ENCODE results near the gene ZKSCAN4.

The ZKSCAN4 gene

DNA sequence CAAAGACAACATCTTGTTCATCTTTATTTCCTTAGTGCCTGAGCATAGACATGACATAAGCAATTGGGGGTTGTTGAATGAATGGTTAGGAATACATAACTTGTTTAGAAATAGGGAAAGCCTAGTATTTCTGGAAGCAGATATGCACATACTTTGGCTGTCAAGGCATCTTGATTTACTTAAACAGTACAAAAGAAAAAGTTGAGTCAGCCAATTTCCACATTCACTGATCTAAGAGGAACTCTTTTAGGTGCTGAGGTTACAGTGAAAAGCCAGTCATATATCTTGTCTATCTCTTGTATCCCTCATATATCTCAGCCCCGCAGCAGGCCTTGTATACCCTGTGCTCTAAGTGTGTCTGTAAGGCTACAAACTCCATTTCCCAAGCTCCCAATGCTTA is 11.6 kb downstream of the ZKSCAN4 start:
- no peak for DNase-seq (ENCODE audit: low read depth)
- TF ChIP-seq, protein P1, sequence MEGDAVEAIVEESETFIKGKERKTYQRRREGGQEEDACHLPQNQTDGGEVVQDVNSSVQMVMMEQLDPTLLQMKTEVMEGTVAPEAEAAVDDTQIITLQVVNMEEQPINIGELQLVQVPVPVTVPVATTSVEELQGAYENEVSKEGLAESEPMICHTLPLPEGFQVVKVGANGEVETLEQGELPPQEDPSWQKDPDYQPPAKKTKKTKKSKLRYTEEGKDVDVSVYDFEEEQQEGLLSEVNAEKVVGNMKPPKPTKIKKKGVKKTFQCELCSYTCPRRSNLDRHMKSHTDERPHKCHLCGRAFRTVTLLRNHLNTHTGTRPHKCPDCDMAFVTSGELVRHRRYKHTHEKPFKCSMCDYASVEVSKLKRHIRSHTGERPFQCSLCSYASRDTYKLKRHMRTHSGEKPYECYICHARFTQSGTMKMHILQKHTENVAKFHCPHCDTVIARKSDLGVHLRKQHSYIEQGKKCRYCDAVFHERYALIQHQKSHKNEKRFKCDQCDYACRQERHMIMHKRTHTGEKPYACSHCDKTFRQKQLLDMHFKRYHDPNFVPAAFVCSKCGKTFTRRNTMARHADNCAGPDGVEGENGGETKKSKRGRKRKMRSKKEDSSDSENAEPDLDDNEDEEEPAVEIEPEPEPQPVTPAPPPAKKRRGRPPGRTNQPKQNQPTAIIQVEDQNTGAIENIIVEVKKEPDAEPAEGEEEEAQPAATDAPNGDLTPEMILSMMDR (IDR thresholded peaks at IDR 0.05; ENCODE audit: low read depth, low read length): no peak
- no peak for TF ChIP-seq POLR2A (IDR thresholded peaks at IDR 0.05; ENCODE audit: extremely low read depth, insufficient read length)
- TF ChIP-seq, protein P2, sequence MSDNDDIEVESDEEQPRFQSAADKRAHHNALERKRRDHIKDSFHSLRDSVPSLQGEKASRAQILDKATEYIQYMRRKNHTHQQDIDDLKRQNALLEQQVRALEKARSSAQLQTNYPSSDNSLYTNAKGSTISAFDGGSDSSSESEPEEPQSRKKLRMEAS (IDR thresholded peaks at IDR 0.05; ENCODE audit: low read depth, low read length): no peak
- no peak for TF ChIP-seq MYC (IDR thresholded peaks at IDR 0.05; ENCODE audit: low read depth, low read length)
- H3K4me3 ChIP-seq (ENCODE audit: low read depth, low read length): no peak overlapping the region

DNA sequence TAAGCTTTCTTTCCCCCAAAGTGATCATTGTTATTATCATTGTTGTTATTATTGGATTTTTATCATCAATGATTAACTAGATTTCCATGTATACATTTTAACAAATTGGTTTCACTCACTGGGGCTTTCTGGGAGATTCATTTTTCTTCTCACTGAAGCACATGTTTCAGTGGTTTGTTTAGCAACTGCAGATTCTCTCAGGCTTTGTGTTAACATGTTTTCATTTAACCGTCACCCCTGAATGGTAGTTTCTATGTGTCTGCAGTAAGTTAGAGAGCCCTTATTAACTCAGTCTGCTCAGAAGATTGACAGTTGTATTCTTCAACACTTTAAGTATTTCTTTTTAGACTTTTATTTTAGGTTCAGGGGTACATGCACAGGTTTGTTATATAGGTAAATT is 12.4 kb downstream of the ZKSCAN4 start:
- no peak for DNase-seq (ENCODE audit: low read depth)
- no peak overlapping the region for H3K4me3 ChIP-seq (ENCODE audit: low read depth, low read length)
- TF ChIP-seq POLR2A (IDR thresholded peaks at IDR 0.05; ENCODE audit: extremely low read depth, insufficient read length): no peak
- TF ChIP-seq, protein P2 (IDR thresholded peaks at IDR 0.05; ENCODE audit: low read depth, low read length): no peak
- TF ChIP-seq MYC (IDR thresholded peaks at IDR 0.05; ENCODE audit: low read depth, low read length): no peak
- TF ChIP-seq, protein P1 (IDR thresholded peaks at IDR 0.05; ENCODE audit: low read depth, low read length): no peak

DNA sequence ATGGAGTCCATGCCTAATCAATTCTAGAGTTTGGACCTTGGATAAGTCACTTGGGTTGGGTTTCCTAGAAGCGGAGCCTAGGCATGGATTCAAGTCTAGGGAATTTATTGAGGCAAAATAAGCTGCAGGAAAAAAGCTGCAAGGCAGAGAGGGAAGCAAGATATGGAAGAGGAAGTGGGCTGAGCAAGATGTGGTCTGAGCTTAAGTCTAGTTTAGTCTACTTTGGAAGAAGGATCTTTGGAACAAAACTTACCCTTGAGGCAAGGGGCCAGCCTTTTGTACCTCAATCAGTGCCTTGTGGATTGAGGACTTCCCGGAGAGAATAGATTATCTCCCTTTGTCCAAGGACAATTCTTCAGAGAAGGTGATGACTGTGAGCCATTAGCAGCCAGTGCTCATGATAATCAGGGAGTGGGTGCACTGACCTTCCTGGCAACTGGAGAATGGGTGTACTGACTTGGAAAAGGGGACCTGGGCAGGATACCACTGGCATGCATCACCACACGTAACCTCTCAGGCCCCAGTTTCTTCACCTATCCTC is 16.1 kb downstream of the ZKSCAN4 start:
- H3K4me3 ChIP-seq (ENCODE audit: low read depth, low read length): no peak overlapping the region
- peak; percentile 38 for DNase-seq (ENCODE audit: low read depth)
- TF ChIP-seq MYC (IDR thresholded peaks at IDR 0.05; ENCODE audit: low read depth, low read length): no peak
- TF ChIP-seq POLR2A (IDR thresholded peaks at IDR 0.05; ENCODE audit: extremely low read depth, insufficient read length): no peak
- TF ChIP-seq, protein P2 (IDR thresholded peaks at IDR 0.05; ENCODE audit: low read depth, low read length): no peak
- TF ChIP-seq, protein P1 (IDR thresholded peaks at IDR 0.05; ENCODE audit: low read depth, low read length): no peak

DNA sequence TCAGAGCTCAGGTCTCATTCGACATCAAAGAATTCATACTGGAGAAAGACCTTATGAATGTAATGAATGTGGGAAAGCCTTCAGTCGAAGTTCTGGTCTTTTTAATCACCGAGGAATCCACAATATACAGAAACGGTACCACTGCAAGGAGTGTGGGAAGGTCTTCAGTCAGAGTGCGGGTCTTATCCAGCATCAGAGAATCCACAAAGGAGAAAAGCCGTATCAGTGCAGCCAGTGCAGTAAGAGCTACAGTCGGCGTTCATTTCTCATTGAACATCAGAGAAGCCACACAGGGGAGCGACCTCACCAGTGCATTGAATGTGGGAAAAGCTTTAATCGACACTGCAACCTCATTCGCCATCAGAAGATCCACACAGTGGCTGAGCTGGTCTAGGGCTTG is 19.3 kb downstream of the ZKSCAN4 start:
- H3K4me3 ChIP-seq (ENCODE audit: low read depth, low read length): no peak overlapping the region
- DNase-seq (ENCODE audit: low read depth): no peak
- TF ChIP-seq MYC (IDR thresholded peaks at IDR 0.05; ENCODE audit: low read depth, low read length): no peak
- TF ChIP-seq, protein P2 (IDR thresholded peaks at IDR 0.05; ENCODE audit: low read depth, low read length): no peak

DNA sequence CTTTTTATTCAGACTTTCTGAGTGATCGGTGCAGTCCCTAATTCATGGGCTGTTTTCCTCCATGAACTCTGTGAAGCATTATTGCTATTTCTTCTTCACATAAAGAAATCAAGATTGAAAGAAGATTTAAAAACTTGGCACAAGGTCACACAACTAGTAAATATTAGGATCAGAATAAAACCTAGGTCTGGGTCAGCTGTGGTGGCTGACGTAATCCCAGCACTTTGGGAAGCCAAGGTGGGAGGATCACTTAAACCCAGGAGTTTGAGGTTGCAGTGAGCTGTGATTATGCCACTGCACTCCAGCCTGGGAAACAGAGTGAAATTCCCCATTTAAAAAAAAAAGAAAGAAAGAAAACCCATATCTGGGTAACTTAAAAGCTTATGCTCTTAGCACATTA is 25.6 kb downstream of the ZKSCAN4 start:
- H3K4me3 ChIP-seq (ENCODE audit: low read depth, low read length): peak overlapping the region; percentile 93
- TF ChIP-seq, protein P1 (IDR thresholded peaks at IDR 0.05; ENCODE audit: low read depth, low read length): no peak
- TF ChIP-seq, protein P2 (IDR thresholded peaks at IDR 0.05; ENCODE audit: low read depth, low read length): no peak
- TF ChIP-seq POLR2A (IDR thresholded peaks at IDR 0.05; ENCODE audit: extremely low read depth, insufficient read length) (no peak), MYC (IDR thresholded peaks at IDR 0.05; ENCODE audit: low read depth, low read length) (no peak)
- no peak for DNase-seq (ENCODE audit: low read depth)

DNA sequence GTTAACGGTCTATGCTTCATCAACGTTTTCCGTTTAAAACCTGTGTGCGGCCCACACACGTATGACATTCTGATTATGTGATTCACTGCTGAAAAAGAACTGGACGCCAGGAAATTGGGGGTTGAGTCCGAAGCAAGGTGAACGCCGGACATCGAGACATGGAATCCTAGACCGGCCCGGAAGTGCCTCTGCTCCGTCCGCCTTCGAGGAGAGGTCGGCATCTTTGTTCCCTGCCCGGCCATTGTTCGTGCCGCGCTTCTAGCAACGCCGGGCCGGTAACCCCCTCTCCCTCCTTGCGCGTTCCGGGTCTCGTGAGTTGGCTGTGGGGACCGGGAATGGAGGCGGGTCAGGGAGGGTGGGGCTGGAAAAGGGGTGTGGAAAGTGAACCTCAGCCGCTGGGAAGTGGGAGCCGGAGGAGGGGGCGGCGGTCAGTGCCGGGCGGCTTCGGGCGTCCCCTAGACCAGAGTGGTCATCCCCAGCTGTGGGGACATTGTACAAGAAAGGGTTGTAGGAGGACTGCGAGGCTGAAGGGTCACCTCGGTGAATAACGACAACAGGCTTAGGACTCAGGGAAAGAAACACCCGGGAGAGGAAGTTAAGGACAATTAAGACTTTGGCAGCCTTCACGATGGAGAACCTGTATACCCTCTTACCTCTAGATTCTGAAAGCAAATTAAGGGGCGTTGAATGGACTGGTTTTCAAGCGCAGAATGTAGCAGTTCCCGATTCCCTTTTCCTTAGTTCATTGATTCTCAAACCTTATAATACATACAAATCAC is 26.8 kb downstream of the ZKSCAN4 start, which contains the start of gene ZSCAN9:
Gene ZSCAN9 (plus strand): TSS at position 220 of the 779 bp plus-strand sequence. CDS start 1,810 bp downstream, outside the sequence.
- H3K4me3 ChIP-seq (ENCODE audit: low read depth, low read length): peak within 1 kb of the TSS; percentile 93
- peak; percentile 90 for DNase-seq (ENCODE audit: low read depth)
- TF ChIP-seq POLR2A (IDR thresholded peaks at IDR 0.05; ENCODE audit: extremely low read depth, insufficient read length) (peak; percentile 52), MYC (IDR thresholded peaks at IDR 0.05; ENCODE audit: low read depth, low read length) (no peak)
- TF ChIP-seq, protein P1 (IDR thresholded peaks at IDR 0.05; ENCODE audit: low read depth, low read length): no peak
- TF ChIP-seq, protein P2 (IDR thresholded peaks at IDR 0.05; ENCODE audit: low read depth, low read length): no peak

All from NB4 (cell line).